HG03064 (cell line): ENCODE measurements around the gene KRT72.

Source experiments
- ATAC-seq: cut with Tn5 transposase; IDR thresholded peaks from one replicate; pipeline ENCODE4 v1.9.1; 2021; ENCODE audit warnings: low read depth; ENCODE audit not compliant: unreplicated experiment

The KRT72 gene

GRCh38 chr12:52600941-52601481 is at the start of gene KRT72:
Gene KRT72, minus strand, starts transcription at chr12:52601463. Its CDS starts 11 bp downstream, at chr12:52601452.
- ATAC-seq = no peak

- no peak for ATAC-seq
Observed at GRCh38 chr12:52650520-52651081, 49.3 kb upstream of the KRT72 start.

GRCh38 chr12:52649066-52649465 is 47.8 kb upstream of the KRT72 start:
- no peak for ATAC-seq

- ATAC-seq = no peak
Observed at GRCh38 chr12:52648012-52648550, 46.8 kb upstream of the KRT72 start.

- no peak for ATAC-seq
Observed at GRCh38 chr12:52647601-52648000, 46.3 kb upstream of the KRT72 start.

GRCh38 chr12:52646613-52647012 is 45.4 kb upstream of the KRT72 start:
- ATAC-seq = no peak

DNA sequence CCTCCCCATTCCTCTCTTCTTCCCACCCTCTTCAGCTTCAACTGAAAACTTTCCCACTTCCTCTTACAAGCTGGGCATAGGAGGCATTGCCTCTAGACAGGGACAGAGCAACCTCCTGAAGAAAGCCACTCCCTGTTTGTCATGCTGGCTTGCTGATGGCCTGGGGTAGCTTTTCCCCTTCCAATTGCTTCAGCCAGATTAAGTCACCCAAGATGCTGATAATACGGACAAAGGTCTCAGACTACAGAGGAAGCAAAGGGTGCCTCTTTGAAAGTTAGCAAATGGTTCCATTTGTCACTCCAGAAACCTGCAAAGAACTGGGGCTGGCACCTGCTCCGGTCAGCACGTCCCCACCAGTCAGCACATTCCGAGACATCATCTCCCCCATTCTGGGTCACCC is 44.7 kb upstream of the KRT72 start:
- no peak for ATAC-seq

GRCh38 chr12:52645120-52645761 is 44.0 kb upstream of the KRT72 start:
- ATAC-seq = no peak

GRCh38 chr12:52644078-52644415 is 42.8 kb upstream of the KRT72 start:
- ATAC-seq = no peak

DNA sequence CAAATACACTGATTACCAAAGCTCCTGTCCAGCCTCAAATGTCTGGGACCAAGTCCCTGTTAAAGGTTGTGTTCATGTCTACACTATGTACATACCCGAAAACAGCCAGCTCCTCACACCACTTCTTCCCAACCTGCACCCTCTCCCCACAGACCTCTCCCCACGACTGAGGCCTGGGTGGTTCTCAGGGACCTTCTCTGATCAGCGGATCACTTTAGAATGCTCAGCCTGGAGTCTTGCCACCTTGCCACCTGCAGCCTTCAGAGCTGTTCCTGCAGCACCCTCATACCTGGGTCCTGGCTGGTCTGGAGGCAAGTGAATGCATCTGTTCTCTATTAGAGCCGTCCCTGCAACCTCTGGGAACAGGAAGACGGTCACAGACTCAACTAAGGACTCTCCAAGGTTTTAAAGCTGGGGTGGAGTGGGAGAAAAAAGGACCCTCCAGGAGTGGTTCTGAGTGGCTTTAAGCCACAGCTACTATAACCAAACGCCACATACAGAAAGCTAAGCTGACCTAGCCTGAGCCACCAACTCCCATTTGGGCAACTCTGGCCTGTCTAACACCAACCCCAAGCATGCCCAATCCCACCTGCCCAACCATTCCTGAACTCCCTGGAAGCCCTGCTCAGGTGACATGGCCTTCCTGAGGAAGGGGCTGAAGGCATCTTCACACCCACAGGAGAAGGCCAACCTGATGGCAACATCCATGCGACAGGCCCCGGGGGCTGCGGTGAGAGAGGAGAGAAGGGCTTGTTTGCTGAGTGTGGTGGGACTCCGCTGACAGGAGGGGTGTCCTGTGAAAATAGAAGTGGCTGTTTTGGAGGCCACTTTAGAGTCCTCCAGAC is 42.2 kb upstream of the KRT72 start:
- ATAC-seq = no peak

DNA sequence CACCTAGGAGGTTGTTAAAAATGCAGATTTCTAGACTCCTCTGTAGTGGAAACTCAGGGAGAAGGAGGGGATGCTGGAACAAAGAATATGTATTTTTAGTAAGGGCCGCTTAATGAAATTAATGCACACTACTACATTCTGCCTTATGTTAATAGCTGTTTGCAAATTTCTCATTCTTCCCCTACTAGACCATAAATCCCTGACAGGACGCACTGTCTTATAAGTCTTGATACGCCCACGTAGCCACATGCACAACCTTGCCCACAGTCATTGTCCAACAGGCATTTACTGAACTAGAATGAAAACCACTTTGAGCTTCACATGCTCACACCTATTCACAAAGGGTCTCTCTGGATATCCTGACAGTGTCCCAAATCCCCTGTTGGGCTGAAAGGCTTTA is 40.2 kb upstream of the KRT72 start:
- ATAC-seq = no peak

- ATAC-seq = no peak
Observed at GRCh38 chr12:52637299-52637698, 36.0 kb upstream of the KRT72 start.

DNA sequence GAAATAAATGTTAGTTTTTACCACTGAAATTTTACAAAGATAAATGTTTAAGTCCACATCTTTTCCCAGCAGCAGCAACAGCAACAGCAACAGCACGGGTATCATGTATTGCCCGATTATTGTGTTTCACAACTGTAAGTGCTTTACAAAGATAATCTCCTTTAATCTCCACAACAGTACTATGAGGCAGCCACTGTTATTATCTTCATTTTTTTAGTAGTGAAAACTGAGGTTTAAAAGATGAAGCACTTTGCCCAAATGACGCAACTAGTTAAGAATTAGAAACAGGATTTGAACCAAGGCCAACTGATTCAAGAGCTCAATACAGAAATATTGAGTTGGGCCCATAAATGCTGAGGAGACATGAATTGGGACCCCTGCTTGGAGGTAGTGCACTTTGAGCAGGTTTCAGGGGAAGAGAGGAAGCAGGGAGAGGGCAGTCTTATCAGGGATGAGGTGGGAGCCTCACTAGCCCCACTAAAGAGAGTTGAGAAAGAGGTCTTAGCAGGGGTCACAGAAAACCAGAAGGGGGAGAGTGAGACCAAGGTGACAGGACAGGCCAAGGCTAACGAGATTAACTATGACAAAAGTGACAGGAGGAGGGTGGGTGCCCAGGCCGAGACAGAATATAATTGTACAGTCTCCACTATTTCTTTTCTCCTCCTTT is 35.5 kb upstream of the KRT72 start:
- ATAC-seq = no peak

DNA sequence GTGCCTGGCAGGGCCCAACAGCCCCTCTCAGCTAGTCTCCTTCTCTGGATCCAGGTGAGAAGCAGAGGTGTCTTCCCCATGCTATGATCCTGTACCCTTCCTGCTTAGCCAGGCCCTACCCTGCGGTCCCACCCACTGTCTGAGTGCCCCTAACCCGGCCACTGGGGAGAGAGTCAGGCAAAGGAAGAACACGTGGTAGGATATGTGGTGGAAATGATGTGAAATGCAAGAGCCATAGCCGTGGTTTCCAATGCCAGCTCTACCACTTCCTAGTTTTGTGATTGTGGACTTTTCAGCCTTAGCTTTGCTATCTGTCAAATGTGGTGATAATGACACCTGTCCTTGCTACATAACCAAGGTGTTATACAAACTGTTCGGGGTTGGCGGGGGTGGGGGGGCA is 34.9 kb upstream of the KRT72 start:
- no peak for ATAC-seq

- ATAC-seq = no peak
Observed at GRCh38 chr12:52634266-52635056, 33.2 kb upstream of the KRT72 start.

DNA sequence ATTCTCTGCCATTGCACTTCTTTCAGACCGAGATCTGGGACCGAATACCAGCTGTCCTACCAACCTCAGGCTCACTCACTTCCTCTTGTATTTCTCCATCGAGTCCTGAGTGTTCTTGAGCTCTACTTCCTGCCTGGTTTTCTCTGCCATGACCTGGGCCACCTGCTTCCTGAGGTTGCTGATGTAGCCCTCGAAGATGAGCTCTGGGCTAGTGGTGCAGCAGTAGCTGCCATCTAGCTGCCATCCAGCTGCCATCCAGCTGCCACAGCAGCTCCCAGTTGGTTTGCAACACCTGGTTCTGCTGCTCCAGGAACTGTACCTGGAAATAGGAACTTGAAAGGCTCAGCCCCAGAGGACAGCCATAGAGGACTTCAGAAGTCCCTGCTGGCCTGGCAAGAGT is 32.1 kb upstream of the KRT72 start:
- no peak for ATAC-seq

DNA sequence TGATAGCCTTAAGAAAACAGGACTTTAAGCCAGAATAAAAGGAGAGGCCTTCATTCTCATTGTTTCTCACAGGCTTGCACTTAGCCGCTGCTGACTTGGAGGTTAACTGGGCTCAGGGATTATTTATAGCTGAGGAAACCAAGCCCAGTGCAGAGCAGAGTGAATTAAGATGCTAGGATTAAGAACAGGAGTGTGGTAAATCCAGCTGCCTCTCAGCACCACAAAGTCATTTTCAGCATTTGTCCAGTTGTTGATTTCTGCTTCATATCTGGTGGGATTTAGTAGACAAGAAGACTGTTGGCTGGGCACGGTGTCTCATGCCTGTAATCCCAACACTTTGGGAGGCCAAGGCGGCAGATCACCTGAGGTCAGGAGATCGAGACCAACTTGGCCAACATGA is 31.4 kb upstream of the KRT72 start:
- ATAC-seq = no peak

DNA sequence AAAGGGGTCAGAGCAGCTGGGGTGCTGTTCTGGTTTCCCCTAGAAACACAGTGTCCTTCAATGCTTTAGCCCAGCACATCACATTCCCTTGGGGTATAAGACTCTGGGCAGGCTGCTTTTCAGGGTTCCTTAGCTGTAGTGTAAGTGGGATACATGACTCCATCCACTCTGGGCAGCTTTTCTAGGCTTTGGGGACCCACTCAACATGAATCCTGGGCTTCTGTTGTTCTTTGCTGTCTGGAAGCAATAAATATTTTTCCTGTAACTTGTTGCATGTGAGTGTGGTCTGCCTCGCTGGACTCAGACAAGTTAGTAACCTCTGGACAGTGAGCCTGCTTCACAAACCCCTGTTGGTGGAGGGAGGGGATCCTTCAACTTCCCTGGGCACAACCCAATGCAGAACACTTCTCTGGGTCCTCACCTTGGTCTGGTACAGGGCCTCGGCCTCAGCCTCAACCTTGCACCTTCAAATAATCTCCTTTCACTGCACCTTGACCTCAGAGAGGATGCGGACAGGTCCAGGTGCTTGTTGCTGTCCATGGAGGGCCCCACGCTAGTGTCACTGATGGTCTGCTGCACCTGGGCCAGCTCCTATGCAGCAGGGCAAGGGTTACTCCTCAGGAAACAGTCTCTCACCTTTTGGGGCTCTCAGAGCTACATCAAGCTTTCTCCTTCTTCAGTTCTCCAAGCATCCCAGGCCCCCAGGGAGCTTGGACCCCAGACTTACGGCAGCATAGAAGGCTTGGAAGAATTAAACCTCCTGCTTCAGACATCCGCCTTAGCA is 30.6 kb upstream of the KRT72 start:
- no peak for ATAC-seq

GRCh38 chr12:52631264-52631663 is 30.0 kb upstream of the KRT72 start:
- no peak for ATAC-seq
